ENCODE data around the gene TMA7.

DNA sequence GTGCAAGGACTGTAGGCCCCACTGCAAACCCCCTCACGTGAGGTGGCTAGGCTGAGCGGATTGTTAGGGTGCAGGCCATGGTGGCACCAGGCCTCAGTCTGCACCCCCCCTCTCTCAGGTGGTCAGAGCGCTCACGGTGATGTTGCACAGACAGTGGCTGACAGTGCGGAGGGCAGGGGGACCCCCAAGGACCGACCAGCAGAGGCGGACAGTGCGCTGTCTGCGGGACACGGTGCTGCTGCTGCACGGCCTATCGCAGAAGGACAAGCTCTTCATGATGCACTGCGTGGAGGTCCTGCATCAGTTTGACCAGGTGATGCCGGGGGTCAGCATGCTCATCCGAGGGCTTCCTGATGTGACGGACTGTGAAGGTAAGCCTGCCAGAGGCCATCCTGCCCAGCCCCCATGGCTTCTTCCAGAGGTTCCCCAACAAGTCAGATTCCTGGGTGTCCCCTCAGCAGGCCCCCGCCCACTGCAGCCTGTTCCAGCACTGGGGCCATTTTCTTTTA, 24.7 kb downstream of the TMA7 start:
- TF ChIP-seq POLR2A (IDR thresholded peaks at IDR 0.05; ENCODE audit: low read depth, low read length), result no peak
- TF ChIP-seq, protein P1, sequence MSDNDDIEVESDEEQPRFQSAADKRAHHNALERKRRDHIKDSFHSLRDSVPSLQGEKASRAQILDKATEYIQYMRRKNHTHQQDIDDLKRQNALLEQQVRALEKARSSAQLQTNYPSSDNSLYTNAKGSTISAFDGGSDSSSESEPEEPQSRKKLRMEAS (IDR thresholded peaks at IDR 0.05; ENCODE audit: insufficient read depth, insufficient read length), result no peak
- TF ChIP-seq, protein P2, sequence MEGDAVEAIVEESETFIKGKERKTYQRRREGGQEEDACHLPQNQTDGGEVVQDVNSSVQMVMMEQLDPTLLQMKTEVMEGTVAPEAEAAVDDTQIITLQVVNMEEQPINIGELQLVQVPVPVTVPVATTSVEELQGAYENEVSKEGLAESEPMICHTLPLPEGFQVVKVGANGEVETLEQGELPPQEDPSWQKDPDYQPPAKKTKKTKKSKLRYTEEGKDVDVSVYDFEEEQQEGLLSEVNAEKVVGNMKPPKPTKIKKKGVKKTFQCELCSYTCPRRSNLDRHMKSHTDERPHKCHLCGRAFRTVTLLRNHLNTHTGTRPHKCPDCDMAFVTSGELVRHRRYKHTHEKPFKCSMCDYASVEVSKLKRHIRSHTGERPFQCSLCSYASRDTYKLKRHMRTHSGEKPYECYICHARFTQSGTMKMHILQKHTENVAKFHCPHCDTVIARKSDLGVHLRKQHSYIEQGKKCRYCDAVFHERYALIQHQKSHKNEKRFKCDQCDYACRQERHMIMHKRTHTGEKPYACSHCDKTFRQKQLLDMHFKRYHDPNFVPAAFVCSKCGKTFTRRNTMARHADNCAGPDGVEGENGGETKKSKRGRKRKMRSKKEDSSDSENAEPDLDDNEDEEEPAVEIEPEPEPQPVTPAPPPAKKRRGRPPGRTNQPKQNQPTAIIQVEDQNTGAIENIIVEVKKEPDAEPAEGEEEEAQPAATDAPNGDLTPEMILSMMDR (IDR thresholded peaks at IDR 0.05; ENCODE audit: extremely low read depth in 1 of 2, insufficient read depth in 1 of 2, low read depth in 1 of 2, low read length in 2 of 2), result no peak

Measured in endothelial cell of umbilical vein (primary cell).